Epithelial cell of prostate (primary cell): ENCODE results near the gene NKAIN2.
"Not testable (repeated sequence)": the region's sequence is repeated elsewhere in the genome, so short reads cannot be mapped to it uniquely, and the experiment has no call there.

Experiments
- DNase-seq: peaks from one replicate; pipeline ENCODE4 v3.0.0-alpha.2; 2011; ENCODE audit warnings: low read depth, low spot score
- H3K27ac ChIP-seq: fragments of 450-650 bp; 2 replicates; pipeline ENCODE4 v1.5.1; 2017; ENCODE audit warnings: mild to moderate bottlenecking

NKAIN2 gene

GRCh38 chr6:124158024-124158423 is 354.4 kb downstream of the NKAIN2 start:
- DNase-seq, result no peak
- H3K27ac ChIP-seq, result no peak overlapping the region

- no peak for DNase-seq
- no peak overlapping the region for H3K27ac ChIP-seq
These were observed 360.0 kb downstream of the NKAIN2 start for GRCh38 chr6:124163676-124164075.

GRCh38 chr6:124164343-124164742 is 360.7 kb downstream of the NKAIN2 start:
- no peak overlapping the region for H3K27ac ChIP-seq

GRCh38 chr6:124167249-124167648 is 363.6 kb downstream of the NKAIN2 start:
- not testable (repeated sequence) for H3K27ac ChIP-seq, DNase-seq

More at GRCh38 chr6:124164343-124164742, 360.7 kb downstream of the NKAIN2 start:
- no peak for DNase-seq

- no peak for DNase-seq
- H3K27ac ChIP-seq, result no peak overlapping the region
These were observed 386.6 kb downstream of the NKAIN2 start for GRCh38 chr6:124190256-124190655.

- no peak overlapping the region for H3K27ac ChIP-seq
These were observed 389.5 kb downstream of the NKAIN2 start for GRCh38 chr6:124193132-124193531.

GRCh38 chr6:124197148-124197547 is 393.5 kb downstream of the NKAIN2 start:
- no peak overlapping the region for H3K27ac ChIP-seq
- no peak for DNase-seq

More at GRCh38 chr6:124193132-124193531, 389.5 kb downstream of the NKAIN2 start:
- DNase-seq, result no peak

GRCh38 chr6:124199286-124199685 is 395.6 kb downstream of the NKAIN2 start:
- no peak overlapping the region for H3K27ac ChIP-seq
- no peak for DNase-seq

GRCh38 chr6:124200661-124201060 is 397.0 kb downstream of the NKAIN2 start:
- DNase-seq, result no peak
- H3K27ac ChIP-seq, result no peak overlapping the region

- DNase-seq, result peak; percentile 18
- peak overlapping the region; percentile 54 for H3K27ac ChIP-seq
These were observed 399.6 kb downstream of the NKAIN2 start for GRCh38 chr6:124203101-124203811.

- peak overlapping the region; percentile 54 for H3K27ac ChIP-seq
- DNase-seq, result peak; percentile 18
These were observed 400.1 kb downstream of the NKAIN2 start for GRCh38 chr6:124203812-124204167.

- H3K27ac ChIP-seq, result no peak overlapping the region
- no peak for DNase-seq
These were observed 402.3 kb downstream of the NKAIN2 start for GRCh38 chr6:124205921-124206320.

GRCh38 chr6:124223611-124224345 is 420.1 kb downstream of the NKAIN2 start:
- H3K27ac ChIP-seq, result peak overlapping the region; percentile 31
- no peak for DNase-seq

GRCh38 chr6:124226396-124226795 is 422.7 kb downstream of the NKAIN2 start:
- no peak for DNase-seq

GRCh38 chr6:124233221-124233620 is 429.6 kb downstream of the NKAIN2 start:
- no peak overlapping the region for H3K27ac ChIP-seq
- DNase-seq, result no peak

More at GRCh38 chr6:124226396-124226795, 422.7 kb downstream of the NKAIN2 start:
- no peak overlapping the region for H3K27ac ChIP-seq

- no peak for DNase-seq
- no peak overlapping the region for H3K27ac ChIP-seq
These were observed 431.1 kb downstream of the NKAIN2 start for GRCh38 chr6:124234801-124235200.

- DNase-seq, result no peak
- no peak overlapping the region for H3K27ac ChIP-seq
These were observed 434.2 kb downstream of the NKAIN2 start for GRCh38 chr6:124237911-124238310.

- DNase-seq, H3K27ac ChIP-seq: not testable (repeated sequence)
These were observed 434.7 kb downstream of the NKAIN2 start for GRCh38 chr6:124238408-124238807.

- DNase-seq, result no peak
These were observed 451.4 kb downstream of the NKAIN2 start for GRCh38 chr6:124254941-124255685.

GRCh38 chr6:124260337-124260736 is 456.7 kb downstream of the NKAIN2 start:
- no peak for DNase-seq
- no peak overlapping the region for H3K27ac ChIP-seq

More at GRCh38 chr6:124254941-124255685, 451.4 kb downstream of the NKAIN2 start:
- no peak overlapping the region for H3K27ac ChIP-seq

GRCh38 chr6:124269733-124270132 is 466.1 kb downstream of the NKAIN2 start:
- no peak overlapping the region for H3K27ac ChIP-seq
- no peak for DNase-seq
